ENCODE results near the gene RTCB. TPM values are rescaled to one million over a fixed set of nuclear protein-coding genes. Genes with fewer than 3 reads are reported as not detected.

RTCB gene
- polyA plus RNA-seq = 119 TPM

GRCh38 chr22:32411829-32412592, at the start of gene RTCB:
Gene RTCB (minus strand): TSS chr22:32412247. CDS start chr22:32412156, 91 bp downstream.
- Mint-ChIP-seq H3K36me3 (no peaks in the 10 kb centered on the region), H3K27me3 (no peaks in the 10 kb centered on the region), H3K27ac (peak within 1 kb of the TSS; percentile 96 to 99 (median 97)), H3K4me1 (peaks cover 27 to 50% (median 35%) of the 10 kb centered on the region in 3 donors), H3K9me3 (peaks cover 0 to 3% (median 3%) of the 10 kb centered on the region in 3 donors), H3K4me3 (peak within 1 kb of the TSS; percentile 96 to 99 (median 98))

- Mint-ChIP-seq H3K27me3 (peaks cover 45% of the 10 kb centered on the region), H3K36me3 (no peaks in the 10 kb centered on the region)
These were observed 45.0 kb upstream of the RTCB start for GRCh38 chr22:32457031-32457430.

GRCh38 chr22:32448980-32449379, 36.9 kb upstream of the RTCB start:
- peaks cover 2% of the 10 kb centered on the region for H3K36me3 Mint-ChIP-seq
- H3K27me3 Mint-ChIP-seq = peaks cover 3% of the 10 kb centered on the region
- no peaks in the 10 kb centered on the region for H3K9me3 Mint-ChIP-seq
- no peak overlapping the region for H3K27ac Mint-ChIP-seq
- no peak overlapping the region for H3K4me3 Mint-ChIP-seq
- H3K4me1 Mint-ChIP-seq = no peaks in the 10 kb centered on the region

More at GRCh38 chr22:32457031-32457430, 45.0 kb upstream of the RTCB start:
- H3K4me1 Mint-ChIP-seq = no peaks in the 10 kb centered on the region
- H3K4me3 Mint-ChIP-seq = no peak overlapping the region
- peaks cover 0 to 3% (median 0%) of the 10 kb centered on the region in 3 donors for H3K9me3 Mint-ChIP-seq
- no peak overlapping the region for H3K27ac Mint-ChIP-seq

- Mint-ChIP-seq H3K9me3 (no peaks in the 10 kb centered on the region), H3K27me3 (no peaks in the 10 kb centered on the region), H3K27ac (no peak overlapping the region), H3K4me1 (no peaks in the 10 kb centered on the region), H3K36me3 (peaks cover 2% of the 10 kb centered on the region), H3K4me3 (no peak overlapping the region)
These were observed 34.3 kb upstream of the RTCB start for GRCh38 chr22:32446321-32446720.

- H3K27ac Mint-ChIP-seq = no peak overlapping the region
- peaks cover 2% of the 10 kb centered on the region for H3K36me3 Mint-ChIP-seq
- no peaks in the 10 kb centered on the region for H3K4me1 Mint-ChIP-seq
- no peak overlapping the region for H3K4me3 Mint-ChIP-seq
- H3K9me3 Mint-ChIP-seq = no peaks in the 10 kb centered on the region
- H3K27me3 Mint-ChIP-seq = peaks cover 1% of the 10 kb centered on the region
These were observed 32.0 kb upstream of the RTCB start for GRCh38 chr22:32444068-32444467.

GRCh38 chr22:32430352-32430751, 18.3 kb upstream of the RTCB start:
- Mint-ChIP-seq H3K9me3 (no peaks in the 10 kb centered on the region), H3K36me3 (peaks cover 1% of the 10 kb centered on the region), H3K4me3 (no peak overlapping the region), H3K4me1 (no peaks in the 10 kb centered on the region), H3K27ac (no peak overlapping the region), H3K27me3 (peaks cover 13% of the 10 kb centered on the region)

GRCh38 chr22:32426881-32427280, 14.8 kb upstream of the RTCB start:
- H3K9me3 Mint-ChIP-seq = no peaks in the 10 kb centered on the region
- peaks cover 18% of the 10 kb centered on the region for H3K27me3 Mint-ChIP-seq
- no peaks in the 10 kb centered on the region for H3K36me3 Mint-ChIP-seq
- no peak overlapping the region for H3K27ac Mint-ChIP-seq
- H3K4me1 Mint-ChIP-seq = no peaks in the 10 kb centered on the region
- no peak overlapping the region for H3K4me3 Mint-ChIP-seq

- Mint-ChIP-seq H3K4me3 (no peak overlapping the region), H3K36me3 (peaks cover 2% of the 10 kb centered on the region), H3K27ac (no peak overlapping the region), H3K4me1 (no peaks in the 10 kb centered on the region), H3K27me3 (peaks cover 16% of the 10 kb centered on the region), H3K9me3 (no peaks in the 10 kb centered on the region)
These were observed 11.6 kb upstream of the RTCB start for GRCh38 chr22:32423664-32424063.

GRCh38 chr22:32422062-32422461, 10.0 kb upstream of the RTCB start:
- Mint-ChIP-seq H3K27ac (no peak overlapping the region), H3K4me3 (no peak overlapping the region), H3K27me3 (peaks cover 17% of the 10 kb centered on the region), H3K4me1 (no peaks in the 10 kb centered on the region), H3K36me3 (peaks cover 2% of the 10 kb centered on the region), H3K9me3 (no peaks in the 10 kb centered on the region)

- Mint-ChIP-seq H3K27me3 (peaks cover 17% of the 10 kb centered on the region), H3K36me3 (peaks cover 2% of the 10 kb centered on the region)
These were observed 9.4 kb upstream of the RTCB start for GRCh38 chr22:32421484-32421883.

GRCh38 chr22:32417906-32418305, 5.9 kb upstream of the RTCB start:
- Mint-ChIP-seq H3K4me1 (peaks cover 0 to 4% (median 3%) of the 10 kb centered on the region in 3 donors), H3K4me3 (no peak overlapping the region), H3K27me3 (peaks cover 12% of the 10 kb centered on the region), H3K9me3 (no peaks in the 10 kb centered on the region), H3K36me3 (peaks cover 2% of the 10 kb centered on the region), H3K27ac (no peak overlapping the region)

More at GRCh38 chr22:32421484-32421883, 9.4 kb upstream of the RTCB start:
- Mint-ChIP-seq H3K27ac (no peak overlapping the region), H3K4me1 (no peaks in the 10 kb centered on the region), H3K9me3 (no peaks in the 10 kb centered on the region), H3K4me3 (no peak overlapping the region)

- Mint-ChIP-seq H3K4me3 (peak overlapping the region in 1 of 4 donors; percentile 63), H3K27me3 (peaks cover 8% of the 10 kb centered on the region), H3K4me1 (peaks cover 8 to 16% (median 14%) of the 10 kb centered on the region in 3 donors), H3K9me3 (no peaks in the 10 kb centered on the region), H3K27ac (no peak overlapping the region), H3K36me3 (peaks cover 2% of the 10 kb centered on the region)
These were observed 4.6 kb upstream of the RTCB start for GRCh38 chr22:32416556-32417085.

GRCh38 chr22:32414191-32414590, 2.1 kb upstream of the RTCB start:
- Mint-ChIP-seq H3K4me3 (peak overlapping the region in 1 of 4 donors; percentile 25), H3K27me3 (peaks cover 8% of the 10 kb centered on the region), H3K27ac (peak overlapping the region in 1 of 3 donors; percentile 59), H3K4me1 (peaks cover 20 to 30% (median 21%) of the 10 kb centered on the region in 3 donors), H3K36me3 (no peaks in the 10 kb centered on the region), H3K9me3 (no peaks in the 10 kb centered on the region)

GRCh38 chr22:32413719-32414118, 1.7 kb upstream of the RTCB start:
- H3K4me1 Mint-ChIP-seq = peaks cover 21 to 34% (median 24%) of the 10 kb centered on the region in 3 donors
- peak overlapping the region in 2 of 4 donors; percentile 1 to 25 for H3K4me3 Mint-ChIP-seq
- H3K9me3 Mint-ChIP-seq = no peaks in the 10 kb centered on the region
- peaks cover 7% of the 10 kb centered on the region for H3K27me3 Mint-ChIP-seq
- H3K27ac Mint-ChIP-seq = peak overlapping the region in 2 of 3 donors; percentile 59
- no peaks in the 10 kb centered on the region for H3K36me3 Mint-ChIP-seq

- Mint-ChIP-seq H3K27ac (peak overlapping the region; percentile 96 to 99 (median 97)), H3K9me3 (peaks cover 0 to 3% (median 3%) of the 10 kb centered on the region in 3 donors), H3K4me1 (peaks cover 27 to 51% (median 38%) of the 10 kb centered on the region in 3 donors), H3K36me3 (no peaks in the 10 kb centered on the region), H3K27me3 (no peaks in the 10 kb centered on the region), H3K4me3 (peak overlapping the region; percentile 96 to 99 (median 98))
These were observed 645 bp downstream of the RTCB start for GRCh38 chr22:32411402-32411801.
